ENCODE results near the gene IFT43.

DNA sequence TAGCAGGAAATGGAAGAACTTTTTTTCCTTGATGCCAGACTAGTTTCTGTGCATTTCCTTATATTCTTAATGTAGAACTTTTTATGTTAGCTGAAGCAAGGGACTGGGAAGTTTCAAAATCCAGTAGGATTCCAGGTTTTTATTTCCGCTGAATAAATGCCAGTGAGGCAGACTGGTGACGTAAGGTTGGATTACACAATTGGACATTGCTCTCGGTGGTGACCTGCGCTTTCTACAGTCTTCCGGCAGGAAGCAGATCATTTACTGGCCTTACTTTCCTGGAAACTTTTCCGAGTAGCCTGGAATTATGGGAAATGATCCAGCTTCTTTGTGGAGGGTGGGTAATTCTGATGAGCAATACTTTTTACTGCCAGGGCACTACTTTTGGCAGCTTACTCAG is 3.6 kb downstream of the IFT43 start:
- TF ChIP-seq, protein P1, sequence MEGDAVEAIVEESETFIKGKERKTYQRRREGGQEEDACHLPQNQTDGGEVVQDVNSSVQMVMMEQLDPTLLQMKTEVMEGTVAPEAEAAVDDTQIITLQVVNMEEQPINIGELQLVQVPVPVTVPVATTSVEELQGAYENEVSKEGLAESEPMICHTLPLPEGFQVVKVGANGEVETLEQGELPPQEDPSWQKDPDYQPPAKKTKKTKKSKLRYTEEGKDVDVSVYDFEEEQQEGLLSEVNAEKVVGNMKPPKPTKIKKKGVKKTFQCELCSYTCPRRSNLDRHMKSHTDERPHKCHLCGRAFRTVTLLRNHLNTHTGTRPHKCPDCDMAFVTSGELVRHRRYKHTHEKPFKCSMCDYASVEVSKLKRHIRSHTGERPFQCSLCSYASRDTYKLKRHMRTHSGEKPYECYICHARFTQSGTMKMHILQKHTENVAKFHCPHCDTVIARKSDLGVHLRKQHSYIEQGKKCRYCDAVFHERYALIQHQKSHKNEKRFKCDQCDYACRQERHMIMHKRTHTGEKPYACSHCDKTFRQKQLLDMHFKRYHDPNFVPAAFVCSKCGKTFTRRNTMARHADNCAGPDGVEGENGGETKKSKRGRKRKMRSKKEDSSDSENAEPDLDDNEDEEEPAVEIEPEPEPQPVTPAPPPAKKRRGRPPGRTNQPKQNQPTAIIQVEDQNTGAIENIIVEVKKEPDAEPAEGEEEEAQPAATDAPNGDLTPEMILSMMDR (IDR thresholded peaks at IDR 0.05): no peak
- TF ChIP-seq SIN3A (IDR thresholded peaks at IDR 0.05; ENCODE audit: borderline replicate concordance, insufficient read depth, low read depth, low read length) (no peak), POLR2AphosphoS5 (IDR thresholded peaks at IDR 0.05; ENCODE audit: low read depth, low read length) (no peak)
- TF ChIP-seq, protein P2, sequence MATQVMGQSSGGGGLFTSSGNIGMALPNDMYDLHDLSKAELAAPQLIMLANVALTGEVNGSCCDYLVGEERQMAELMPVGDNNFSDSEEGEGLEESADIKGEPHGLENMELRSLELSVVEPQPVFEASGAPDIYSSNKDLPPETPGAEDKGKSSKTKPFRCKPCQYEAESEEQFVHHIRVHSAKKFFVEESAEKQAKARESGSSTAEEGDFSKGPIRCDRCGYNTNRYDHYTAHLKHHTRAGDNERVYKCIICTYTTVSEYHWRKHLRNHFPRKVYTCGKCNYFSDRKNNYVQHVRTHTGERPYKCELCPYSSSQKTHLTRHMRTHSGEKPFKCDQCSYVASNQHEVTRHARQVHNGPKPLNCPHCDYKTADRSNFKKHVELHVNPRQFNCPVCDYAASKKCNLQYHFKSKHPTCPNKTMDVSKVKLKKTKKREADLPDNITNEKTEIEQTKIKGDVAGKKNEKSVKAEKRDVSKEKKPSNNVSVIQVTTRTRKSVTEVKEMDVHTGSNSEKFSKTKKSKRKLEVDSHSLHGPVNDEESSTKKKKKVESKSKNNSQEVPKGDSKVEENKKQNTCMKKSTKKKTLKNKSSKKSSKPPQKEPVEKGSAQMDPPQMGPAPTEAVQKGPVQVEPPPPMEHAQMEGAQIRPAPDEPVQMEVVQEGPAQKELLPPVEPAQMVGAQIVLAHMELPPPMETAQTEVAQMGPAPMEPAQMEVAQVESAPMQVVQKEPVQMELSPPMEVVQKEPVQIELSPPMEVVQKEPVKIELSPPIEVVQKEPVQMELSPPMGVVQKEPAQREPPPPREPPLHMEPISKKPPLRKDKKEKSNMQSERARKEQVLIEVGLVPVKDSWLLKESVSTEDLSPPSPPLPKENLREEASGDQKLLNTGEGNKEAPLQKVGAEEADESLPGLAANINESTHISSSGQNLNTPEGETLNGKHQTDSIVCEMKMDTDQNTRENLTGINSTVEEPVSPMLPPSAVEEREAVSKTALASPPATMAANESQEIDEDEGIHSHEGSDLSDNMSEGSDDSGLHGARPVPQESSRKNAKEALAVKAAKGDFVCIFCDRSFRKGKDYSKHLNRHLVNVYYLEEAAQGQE (IDR thresholded peaks at IDR 0.05; ENCODE audit: insufficient read depth in 1 of 2, low read depth in 2 of 2, low read length in 1 of 2): no peak

Measured in Panc1 (cell line).